Measurements from ENCODE around the gene MEIS1. TPM values are rescaled to one million over a fixed set of nuclear protein-coding genes. Genes with fewer than 3 reads are reported as not detected.

The MEIS1 gene
- total and polyA plus RNA-seq, 7 experiments from 2014 or later, result 0.05 to 5.6 (median 0.56) TPM; not detected in 4

DNA sequence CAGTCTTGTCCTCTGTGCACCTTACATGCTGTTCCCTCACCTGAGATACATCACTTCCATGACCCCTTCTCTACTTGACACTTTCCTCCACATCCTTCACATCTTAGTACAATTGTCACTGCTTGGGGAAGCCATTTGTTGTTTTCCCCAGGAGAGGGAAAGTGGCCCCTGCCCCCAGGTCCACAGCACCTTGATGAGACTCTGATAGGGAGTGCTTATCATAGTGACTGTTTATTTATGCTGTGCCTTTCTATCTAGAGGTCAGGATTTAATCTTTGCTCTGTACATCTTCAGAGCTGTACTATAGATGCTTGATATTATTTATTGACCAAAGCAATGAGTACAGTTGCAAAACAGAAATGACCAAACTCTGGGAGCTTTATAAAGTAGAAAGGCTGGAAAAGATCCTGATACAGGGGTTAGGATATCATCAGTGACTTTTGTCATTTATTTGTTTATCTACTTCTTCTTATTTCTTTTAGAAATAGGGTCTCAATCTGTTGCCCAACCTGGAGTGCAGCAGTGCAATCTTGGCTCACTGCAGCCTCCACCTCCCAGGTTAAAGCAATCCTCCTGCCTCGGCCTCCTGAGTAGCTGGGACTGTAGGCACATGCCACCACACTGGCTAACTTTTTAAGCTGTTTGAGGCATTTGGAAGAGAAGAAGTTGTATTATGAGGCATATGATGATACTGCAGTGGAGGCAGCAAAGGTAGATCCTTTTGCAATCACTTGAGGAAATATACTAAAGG lies 94.2 kb downstream of the MEIS1 start:
- H3K4me1 ChIP-seq (ENCODE audit: control insufficient read depth in 2 of 2, insufficient read depth in 2 of 2, low read length in 2 of 2), result no peaks in the 10 kb centered on the region
- Mint-ChIP-seq H3K4me1 (no peaks in the 10 kb centered on the region), H3K27me3 (peaks cover 0 to 7% (median 0%) of the 10 kb centered on the region in 5 donors), H3K27ac (no peak overlapping the region), H3K36me3 (no peaks in the 10 kb centered on the region), H3K9me3 (peaks cover 0 to 5% (median 1%) of the 10 kb centered on the region in 11 donors), H3K4me3 (no peak overlapping the region)
- CTCF ChIA-PET, result no interaction called here
- H3K9me3 ChIP-seq (ENCODE audit: control insufficient read depth in 2 of 3, low read length in 3 of 3), result no peaks in the 10 kb centered on the region
- POLR2A ChIA-PET, result no interaction called here
- no peak for DNase-seq
- intact Hi-C loops (cut with micrococcal nuclease), result no loop called here
- H3K4me3 ChIP-seq (ENCODE audit: low read length), result no peak overlapping the region
- no peak overlapping the region for H3K27ac ChIP-seq (ENCODE audit: low read depth, low read length)
- H3K27me3 ChIP-seq (ENCODE audit: control insufficient read depth in 2 of 2, insufficient read depth in 2 of 2, low read length in 2 of 2), result no peaks in the 10 kb centered on the region
- no peak for ATAC-seq
- no peaks in the 10 kb centered on the region for H3K36me3 ChIP-seq (ENCODE audit: control insufficient read depth in 2 of 3, insufficient read depth in 3 of 3, low read length in 3 of 3)

DNA sequence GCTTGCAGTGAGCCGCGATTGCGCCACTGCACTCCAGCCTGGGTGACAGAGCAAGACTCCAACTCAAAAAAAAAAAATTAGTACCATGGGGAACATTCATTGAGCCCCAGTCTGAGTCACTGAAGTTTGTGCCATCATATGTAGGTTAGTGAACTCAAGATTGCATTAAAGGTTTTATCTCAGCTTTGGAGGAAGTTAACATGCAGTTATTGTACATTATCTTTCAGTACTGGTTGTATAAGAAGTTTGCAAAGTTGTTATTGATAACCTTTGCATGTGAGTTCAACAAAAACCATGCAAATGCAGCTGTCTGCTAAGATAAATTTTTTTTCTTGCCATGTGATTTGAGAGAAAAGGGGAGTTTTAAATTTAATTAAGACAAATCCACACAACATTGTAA lies 95.7 kb downstream of the MEIS1 start:
- DNase-seq (no peak), ATAC-seq (no peak)
- peaks cover 0 to 7% (median 0%) of the 10 kb centered on the region in 5 donors for H3K27me3 Mint-ChIP-seq
- H3K36me3 Mint-ChIP-seq, result no peaks in the 10 kb centered on the region
- H3K36me3 ChIP-seq (ENCODE audit: control insufficient read depth in 2 of 3, insufficient read depth in 3 of 3, low read length in 3 of 3), result no peaks in the 10 kb centered on the region
- no peaks in the 10 kb centered on the region for H3K4me1 ChIP-seq (ENCODE audit: control insufficient read depth in 2 of 2, insufficient read depth in 2 of 2, low read length in 2 of 2)
- no peaks in the 10 kb centered on the region for H3K4me1 Mint-ChIP-seq
- peaks cover 0 to 5% (median 1%) of the 10 kb centered on the region in 11 donors for H3K9me3 Mint-ChIP-seq
- H3K4me3 ChIP-seq (ENCODE audit: low read length), result no peak overlapping the region
- no peaks in the 10 kb centered on the region for H3K27me3 ChIP-seq (ENCODE audit: control insufficient read depth in 2 of 2, insufficient read depth in 2 of 2, low read length in 2 of 2)
- no peaks in the 10 kb centered on the region for H3K9me3 ChIP-seq (ENCODE audit: control insufficient read depth in 2 of 3, low read length in 3 of 3)
- intact Hi-C loops (cut with micrococcal nuclease), result no loop called here
- no peak overlapping the region for H3K4me3 Mint-ChIP-seq
- H3K27ac Mint-ChIP-seq, result no peak overlapping the region
- CTCF ChIA-PET, result no interaction called here
- H3K27ac ChIP-seq (ENCODE audit: low read depth, low read length), result no peak overlapping the region
- POLR2A ChIA-PET, result no interaction called here

DNA sequence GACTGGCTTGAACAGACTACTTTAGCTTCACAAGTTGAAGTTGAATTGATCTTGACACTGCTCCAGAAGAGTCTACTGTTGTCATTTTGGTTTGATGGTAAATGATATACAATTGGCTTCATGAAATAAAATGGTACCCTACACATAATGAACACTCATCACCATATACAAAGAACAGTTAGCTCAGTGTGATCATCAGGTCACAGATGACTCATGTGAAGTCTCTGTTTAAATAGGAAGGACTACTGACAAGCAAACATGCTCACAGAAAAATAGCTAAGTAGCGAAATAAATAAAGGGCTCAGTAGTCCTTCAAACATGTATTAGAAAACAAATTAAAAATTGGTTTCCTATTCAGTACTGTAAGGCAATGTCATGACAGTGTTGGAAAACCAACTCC lies 96.2 kb downstream of the MEIS1 start:
- Mint-ChIP-seq H3K27ac (no peak overlapping the region), H3K27me3 (peaks cover 0 to 7% (median 0%) of the 10 kb centered on the region in 5 donors), H3K36me3 (no peaks in the 10 kb centered on the region), H3K4me3 (no peak overlapping the region), H3K4me1 (no peaks in the 10 kb centered on the region), H3K9me3 (peaks cover 0 to 5% (median 1%) of the 10 kb centered on the region in 11 donors)
- no peak overlapping the region for H3K27ac ChIP-seq (ENCODE audit: low read depth, low read length)
- no peaks in the 10 kb centered on the region for H3K9me3 ChIP-seq (ENCODE audit: control insufficient read depth in 2 of 3, low read length in 3 of 3)
- H3K4me3 ChIP-seq (ENCODE audit: low read length), result no peak overlapping the region
- no peaks in the 10 kb centered on the region for H3K4me1 ChIP-seq (ENCODE audit: control insufficient read depth in 2 of 2, insufficient read depth in 2 of 2, low read length in 2 of 2)
- H3K27me3 ChIP-seq (ENCODE audit: control insufficient read depth in 2 of 2, insufficient read depth in 2 of 2, low read length in 2 of 2), result no peaks in the 10 kb centered on the region
- ATAC-seq (no peak), DNase-seq (no peak)
- no peaks in the 10 kb centered on the region for H3K36me3 ChIP-seq (ENCODE audit: control insufficient read depth in 2 of 3, insufficient read depth in 3 of 3, low read length in 3 of 3)
- ChIA-PET POLR2A (no interaction called here), CTCF (no interaction called here)
- intact Hi-C loops (cut with micrococcal nuclease), result no loop called here

DNA sequence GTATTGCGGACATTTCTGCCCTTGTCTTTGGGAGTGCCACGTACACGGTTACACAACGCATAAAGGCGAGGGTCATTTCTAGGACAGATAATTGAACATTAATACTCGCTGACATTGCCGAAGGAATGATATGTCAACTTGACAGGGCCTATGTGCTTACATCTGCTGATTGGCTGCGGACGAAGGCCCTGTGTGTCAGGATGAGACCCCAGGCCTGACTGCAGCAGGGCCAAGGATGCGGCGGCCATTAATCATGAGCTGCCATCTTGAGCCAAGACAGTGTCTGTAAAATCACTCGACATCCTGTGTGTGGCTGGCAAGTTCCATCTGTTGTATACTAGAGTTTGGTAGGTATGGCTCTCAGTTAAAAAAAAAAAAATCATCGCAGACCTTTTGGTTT lies 96.6 kb downstream of the MEIS1 start:
- no peak overlapping the region for H3K4me3 Mint-ChIP-seq
- no peaks in the 10 kb centered on the region for H3K36me3 ChIP-seq (ENCODE audit: control insufficient read depth in 2 of 3, insufficient read depth in 3 of 3, low read length in 3 of 3)
- H3K9me3 ChIP-seq (ENCODE audit: control insufficient read depth in 2 of 3, low read length in 3 of 3), result no peaks in the 10 kb centered on the region
- CTCF ChIA-PET, result no interaction called here
- intact Hi-C loops (cut with micrococcal nuclease), result no loop called here
- H3K36me3 Mint-ChIP-seq, result no peaks in the 10 kb centered on the region
- H3K27me3 ChIP-seq (ENCODE audit: control insufficient read depth in 2 of 2, insufficient read depth in 2 of 2, low read length in 2 of 2), result no peaks in the 10 kb centered on the region
- peaks cover 0 to 7% (median 0%) of the 10 kb centered on the region in 5 donors for H3K27me3 Mint-ChIP-seq
- H3K9me3 Mint-ChIP-seq, result peaks cover 0 to 5% (median 1%) of the 10 kb centered on the region in 11 donors
- no peak overlapping the region for H3K27ac Mint-ChIP-seq
- no peak for DNase-seq
- no peaks in the 10 kb centered on the region for H3K4me1 ChIP-seq (ENCODE audit: control insufficient read depth in 2 of 2, insufficient read depth in 2 of 2, low read length in 2 of 2)
- H3K27ac ChIP-seq (ENCODE audit: low read depth, low read length), result no peak overlapping the region
- H3K4me3 ChIP-seq (ENCODE audit: low read length), result no peak overlapping the region
- no peaks in the 10 kb centered on the region for H3K4me1 Mint-ChIP-seq
- no peak for ATAC-seq
- POLR2A ChIA-PET, result no interaction called here

DNA sequence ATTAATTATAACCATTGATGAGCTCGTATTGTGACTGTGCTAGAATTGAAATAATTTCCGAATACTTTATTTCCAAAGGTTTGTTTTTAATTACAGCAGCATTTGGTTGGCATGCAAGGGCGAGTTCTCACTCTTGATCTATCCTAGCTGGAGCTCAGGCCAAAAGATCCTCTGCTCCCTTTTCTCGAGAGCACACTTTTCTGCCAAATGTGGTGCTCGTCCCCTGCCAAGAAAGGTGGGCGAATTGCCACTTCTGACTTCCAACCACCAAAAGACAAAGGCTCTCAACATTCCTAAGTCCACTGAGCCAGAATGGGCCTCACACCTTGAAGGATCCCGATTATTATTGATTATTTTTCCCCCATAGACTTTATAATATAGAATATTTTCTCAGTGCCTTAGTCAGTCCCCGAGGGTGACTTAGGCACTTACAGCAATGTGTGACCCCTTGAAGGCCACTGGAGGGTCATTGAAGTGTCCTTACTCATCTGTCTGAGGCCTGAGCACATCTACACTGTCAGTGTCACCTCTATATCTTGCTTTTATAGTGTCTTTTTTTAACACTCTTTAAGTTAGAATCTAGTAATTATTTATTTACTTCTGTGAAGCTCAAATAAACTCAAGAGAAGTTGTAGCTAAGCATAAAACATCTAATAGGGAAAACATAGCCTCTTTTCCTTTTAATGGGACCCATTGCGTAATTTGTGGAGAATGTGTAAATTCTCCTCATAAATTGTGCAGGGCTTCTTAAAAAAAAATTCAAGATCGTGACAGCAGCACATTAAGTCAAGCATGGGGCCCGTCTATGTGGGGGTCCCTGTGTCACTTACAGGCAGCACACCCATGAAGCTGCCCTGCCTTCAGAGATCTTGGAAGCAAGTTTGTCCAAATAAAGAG lies 98.3 kb downstream of the MEIS1 start:
- no peak overlapping the region for H3K27ac Mint-ChIP-seq
- H3K9me3 ChIP-seq (ENCODE audit: control insufficient read depth in 2 of 3, low read length in 3 of 3), result no peaks in the 10 kb centered on the region
- DNase-seq, result no peak
- ChIA-PET POLR2A (no interaction called here), CTCF (no interaction called here)
- no peaks in the 10 kb centered on the region for H3K36me3 Mint-ChIP-seq
- H3K36me3 ChIP-seq (ENCODE audit: control insufficient read depth in 2 of 3, insufficient read depth in 3 of 3, low read length in 3 of 3), result no peaks in the 10 kb centered on the region
- ATAC-seq, result no peak
- no peaks in the 10 kb centered on the region for H3K4me1 Mint-ChIP-seq
- no peaks in the 10 kb centered on the region for H3K4me1 ChIP-seq (ENCODE audit: control insufficient read depth in 2 of 2, insufficient read depth in 2 of 2, low read length in 2 of 2)
- peaks cover 0 to 7% (median 0%) of the 10 kb centered on the region in 5 donors for H3K27me3 Mint-ChIP-seq
- intact Hi-C loops (cut with micrococcal nuclease), result no loop called here
- H3K4me3 Mint-ChIP-seq, result no peak overlapping the region
- no peak overlapping the region for H3K4me3 ChIP-seq (ENCODE audit: low read length)
- peaks cover 0 to 5% (median 1%) of the 10 kb centered on the region in 11 donors for H3K9me3 Mint-ChIP-seq
- no peaks in the 10 kb centered on the region for H3K27me3 ChIP-seq (ENCODE audit: control insufficient read depth in 2 of 2, insufficient read depth in 2 of 2, low read length in 2 of 2)
- H3K27ac ChIP-seq (ENCODE audit: low read depth, low read length), result no peak overlapping the region

DNA sequence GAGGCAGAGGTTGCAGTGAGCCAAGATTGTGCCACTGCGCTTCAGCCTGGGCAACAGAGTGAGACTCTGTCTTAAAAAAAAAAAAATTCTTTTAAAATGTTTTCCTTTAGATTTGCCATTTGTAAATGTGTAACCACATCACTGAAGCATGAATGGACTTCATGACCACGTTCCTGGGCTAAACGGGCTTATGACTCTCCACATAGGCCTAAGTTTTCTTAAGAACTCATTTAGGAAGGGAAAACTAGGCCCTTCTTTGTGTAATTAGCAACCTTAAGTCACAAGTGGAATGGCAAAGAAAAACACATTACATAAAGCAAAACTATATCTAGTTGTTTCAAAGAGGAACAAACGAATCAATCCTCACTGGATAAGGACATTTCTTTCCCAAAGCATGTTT lies 99.5 kb downstream of the MEIS1 start:
- H3K27ac ChIP-seq (ENCODE audit: low read depth, low read length), result no peak overlapping the region
- Mint-ChIP-seq H3K4me3 (no peak overlapping the region), H3K27me3 (no peaks in the 10 kb centered on the region), H3K36me3 (no peaks in the 10 kb centered on the region), H3K27ac (no peak overlapping the region), H3K9me3 (peaks cover 0 to 5% (median 0%) of the 10 kb centered on the region in 11 donors), H3K4me1 (no peaks in the 10 kb centered on the region)
- no peaks in the 10 kb centered on the region for H3K9me3 ChIP-seq (ENCODE audit: control insufficient read depth in 2 of 3, low read length in 3 of 3)
- no peaks in the 10 kb centered on the region for H3K27me3 ChIP-seq (ENCODE audit: control insufficient read depth in 2 of 2, insufficient read depth in 2 of 2, low read length in 2 of 2)
- intact Hi-C loops (cut with micrococcal nuclease), result no loop called here
- H3K36me3 ChIP-seq (ENCODE audit: control insufficient read depth in 2 of 3, insufficient read depth in 3 of 3, low read length in 3 of 3), result no peaks in the 10 kb centered on the region
- DNase-seq, result no peak
- H3K4me3 ChIP-seq (ENCODE audit: low read length), result no peak overlapping the region
- H3K4me1 ChIP-seq (ENCODE audit: control insufficient read depth in 2 of 2, insufficient read depth in 2 of 2, low read length in 2 of 2), result no peaks in the 10 kb centered on the region
- ChIA-PET CTCF (no interaction called here), POLR2A (no interaction called here)
- no peak for ATAC-seq

Data from naive thymus-derived CD4-positive, alpha-beta T cell (primary cell).